IMR-90 (cell line): ENCODE results near the gene CCDC13. TPM values are rescaled to one million over a fixed set of nuclear protein-coding genes. Genes with fewer than 3 reads are reported as not detected.

Experiments used
- ATAC-seq: fragments of 200-7000 bp; cut with Tn5 transposase; 2 replicates; pipeline ENCODE4 v1.9.1; 2020; ENCODE audit warnings: low read depth, mild to moderate bottlenecking, moderate library complexity
- BruUV-seq: library from RNA; stranded (reverse); fragments of 400-500 nt; replicated peaks from 2 replicates; lab custom pipeline; 2021; lab: Mats Ljungman, UMichigan
- CTCF ChIA-PET: fragments of 300-600 bp; formaldehyde crosslinking; extraction: SDS; loops from one replicate; lab custom pipeline; 2021; ENCODE audit warnings: antibody characterized with exemption; lab: Yijun Ruan, JAX
- POLR2A ChIA-PET: fragments of 300-600 bp; sonication (Branson Sonifier 250); formaldehyde crosslinking; loops from one replicate; lab custom pipeline; 2022; ENCODE audit warnings: antibody characterized with exemption; ENCODE audit not compliant: unreplicated experiment; lab: Charles Lee
- DNase-seq: peaks from one replicate; pipeline ENCODE4 v3.0.0; 2013
- H2AFZ ChIP-seq: replicated peaks from 2 replicates; pipeline ENCODE3; 2013; ENCODE audit warnings: low read length, mild to moderate bottlenecking; ENCODE audit not compliant: poor library complexity
- H2AK5ac ChIP-seq: 2 replicates; pipeline ENCODE4 v1.6.1; 2013; ENCODE audit warnings: low read depth, low read length, inconsistent platforms
- H2AK9ac ChIP-seq: replicated peaks from 2 replicates; pipeline ENCODE3; 2013; ENCODE audit warnings: mild to moderate bottlenecking, low read depth, low read length, moderate library complexity; ENCODE audit not compliant: poor library complexity
- H2BK120ac ChIP-seq: 2 replicates; pipeline ENCODE4 v1.6.1; 2013; ENCODE audit warnings: low read depth, low read length, inconsistent platforms
- H2BK15ac ChIP-seq: 3 replicates; pipeline ENCODE4 v1.6.1; 2013; ENCODE audit warnings: low read depth, low read length, inconsistent platforms
- H2BK20ac ChIP-seq: 2 replicates; pipeline ENCODE4 v1.6.1; 2013; ENCODE audit warnings: low read depth, mild to moderate bottlenecking, inconsistent platforms, low read length, moderate library complexity
- H2BK5ac ChIP-seq: 2 replicates; pipeline ENCODE4 v1.6.1; 2013; ENCODE audit warnings: mild to moderate bottlenecking, low read depth, low read length, inconsistent platforms; ENCODE audit not compliant: poor library complexity, severe bottlenecking
- H3K14ac ChIP-seq: replicated peaks from 2 replicates; pipeline ENCODE4 v1.6.1; 2013; ENCODE audit warnings: low read depth, low read length, inconsistent platforms
- H3K18ac ChIP-seq: 2 replicates; pipeline ENCODE4 v1.6.1; 2013; ENCODE audit warnings: low read depth, low read length, control low read depth
- H3K23ac ChIP-seq: 2 replicates; pipeline ENCODE4 v1.6.1; 2013; ENCODE audit warnings: low read depth, low read length, inconsistent platforms
- H3K27ac ChIP-seq: 2 replicates; pipeline ENCODE4 v1.5.1; 2013; ENCODE audit warnings: mild to moderate bottlenecking, control low read depth, low read length; ENCODE audit not compliant: insufficient read depth
- H3K27me3 ChIP-seq: 2 replicates; pipeline ENCODE4 v1.6.1; 2013; ENCODE audit warnings: low read length; ENCODE audit not compliant: control insufficient read depth, insufficient read depth
- H3K36me3 ChIP-seq: 2 replicates; pipeline ENCODE4 v1.6.1; 2013; ENCODE audit warnings: low read length, mixed read lengths; ENCODE audit not compliant: control insufficient read depth, insufficient read depth
- H3K4ac ChIP-seq: 2 replicates; pipeline ENCODE4 v1.6.1; 2013; ENCODE audit warnings: low read depth, low read length, inconsistent platforms
- H3K4me1 ChIP-seq: 2 replicates; pipeline ENCODE4 v1.6.1; 2013; ENCODE audit warnings: low read length, mixed read lengths; ENCODE audit not compliant: control insufficient read depth, insufficient read depth
- H3K4me2 ChIP-seq: 2 replicates; pipeline ENCODE4 v1.6.1; 2013; ENCODE audit warnings: low read depth, mild to moderate bottlenecking, control low read depth, low read length, moderate library complexity
- H3K4me3 ChIP-seq: 2 replicates; pipeline ENCODE4 v1.5.1; 2013; ENCODE audit warnings: low read depth, mild to moderate bottlenecking, control low read depth, low read length, moderate library complexity; ENCODE audit not compliant: insufficient read depth
- H3K56ac ChIP-seq: 2 replicates; pipeline ENCODE4 v1.6.1; 2013; ENCODE audit warnings: low read length, inconsistent platforms; ENCODE audit not compliant: insufficient read depth; ENCODE audit errors: extremely low read depth
- H3K79me1 ChIP-seq, 2 experiments: 2 replicates each; pipeline ENCODE4 v1.6.1; 2013; ENCODE audit warnings: low read length in 2 of 2, inconsistent platforms in 1 of 2, low read depth in 1 of 2
- H3K9ac ChIP-seq: 2 replicates; pipeline ENCODE4 v1.6.1; 2013; ENCODE audit warnings: low read depth, low read length, control low read depth
- H3K9me1 ChIP-seq: 2 replicates; pipeline ENCODE4 v1.6.1; 2013; ENCODE audit warnings: low read length, inconsistent platforms; ENCODE audit not compliant: insufficient read depth
- H3K9me3 ChIP-seq: 2 replicates; pipeline ENCODE4 v1.6.1; 2013; ENCODE audit warnings: low read length; ENCODE audit not compliant: control insufficient read depth, insufficient read depth
- H4K20me1 ChIP-seq: 2 replicates; pipeline ENCODE4 v1.6.1; 2013; ENCODE audit warnings: low read length, inconsistent platforms; ENCODE audit not compliant: insufficient read depth
- H4K5ac ChIP-seq: 2 replicates; pipeline ENCODE4 v1.6.1; 2013; ENCODE audit warnings: mild to moderate bottlenecking, low read depth, low read length, control low read depth
- H4K8ac ChIP-seq, 2 experiments: 2 replicates each; pipeline ENCODE4 v1.6.1; 2013; ENCODE audit warnings: low read depth in 2 of 2, low read length in 2 of 2, control low read depth in 1 of 2, inconsistent platforms in 1 of 2
- H4K91ac ChIP-seq: 2 replicates; pipeline ENCODE4 v1.6.1; 2013; ENCODE audit warnings: low read depth, low read length, inconsistent platforms; ENCODE audit not compliant: insufficient read depth
- MAZ ChIP-seq: IDR thresholded peaks from 2 replicates; pipeline ENCODE4 v1.6.1; 2012; ENCODE audit warnings: low read depth, mild to moderate bottlenecking, low read length, improper control_type of control experiment, moderate library complexity, borderline replicate concordance
- MXI1 ChIP-seq: IDR thresholded peaks from 2 replicates; pipeline ENCODE4 v1.6.1; 2012; ENCODE audit warnings: low read depth, mild to moderate bottlenecking, low read length, moderate library complexity, borderline replicate concordance
- RCOR1 ChIP-seq: IDR thresholded peaks from 2 replicates; pipeline ENCODE4 v1.6.1; 2012; ENCODE audit warnings: mild to moderate bottlenecking, low read length, improper control_type of control experiment; ENCODE audit not compliant: insufficient replicate concordance
- WGBS, 2 experiments: methylation state at CpG; one replicate each; pipeline versions ENCODE4 v1.1.5 to v1.1.7; 2013; ENCODE audit warnings: missing lambda C conversion rate in 2 of 2; ENCODE audit not compliant: insufficient read length in 1 of 2; ENCODE audit errors: extremely low coverage in 2 of 2; 5-methylcytosine and 5-hydroxymethylcytosine counted together
- dilution Hi-C: fragments of 300-500 bp; cut with HindIII; formaldehyde crosslinking; loops from one replicate; pipeline ENCODE4 v1.14.3; 2018; ENCODE audit warnings: low sequenced_read_pairs; ENCODE audit not compliant: unreplicated experiment
- in situ Hi-C: fragments of 300-500 bp; cut with MboI; formaldehyde crosslinking; loops from 3 replicates; pipeline ENCODE4 v1.14.3; 2019; ENCODE audit warnings: low sequenced_read_pairs, inconsistent platforms, mixed read lengths
- intact Hi-C: fragments of 100-400 bp; cut with micrococcal nuclease; formaldehyde crosslinking; loops from 2 replicates; pipeline ENCODE4 v1.10.0; 2022
- polyA plus RNA-seq, 3 experiments: library from polyadenylated mRNA; depleted of rRNA; stranded (reverse); fragments of >200 nt; gene quantifications; 2 replicates each; pipeline ENCODE4 v1.2.3, GENCODE V29; 2012; ENCODE audit warnings: low replicate concordance in 1 of 3
- total RNA-seq: library from RNA; depleted of rRNA; stranded (reverse); fragments of >200 nt; gene quantifications from 2 replicates; pipeline ENCODE4 v1.2.3, GENCODE V29; 2012

CCDC13 gene
- total and polyA plus RNA-seq, 2 of the 4 experiments (the other 2 are of a cell fraction) = 0.18 to 0.19 TPM

GRCh38 chr3:42801048-42801620 is 28.1 kb upstream of the CCDC13 start:
- no peak overlapping the region for H3K14ac ChIP-seq
- H3K9me3 ChIP-seq = no peaks in the 10 kb centered on the region
- TF ChIP-seq MXI1 = no peak
- no peak for TF ChIP-seq RCOR1
- TF ChIP-seq MAZ = no peak
- H4K91ac ChIP-seq = no peak overlapping the region
- no peak overlapping the region for H2AFZ ChIP-seq
- ChIA-PET POLR2A (no interaction called here), CTCF (no interaction called here)
- 0 out of 2 replicates have a peak, but pooled peaks cover 1% of the 10 kb centered on the region for H3K36me3 ChIP-seq
- H2BK120ac ChIP-seq = no peak overlapping the region
- intact Hi-C loops = no loop called here
- H2BK15ac ChIP-seq = no peak overlapping the region
- no peak overlapping the region for H2BK5ac ChIP-seq
- WGBS, 2 experiments = 90% methylated on average over 2 of the region's 3 CpGs; no CpG with 5 or more reads in 1 of the 2 experiments
- no peak overlapping the region for H2AK5ac ChIP-seq
- ATAC-seq = no peak
- peaks cover 18 to 42% of the 10 kb centered on the region in 2 experiments for H3K79me1 ChIP-seq
- peak overlapping the region; percentile 6; the same call in 1 of the 2 replicates for H3K23ac ChIP-seq
- no peak for DNase-seq
- H4K8ac ChIP-seq = no peak overlapping the region
- H3K4me3 ChIP-seq = no peak overlapping the region
- no peak overlapping the region for H2BK20ac ChIP-seq
- no peak overlapping the region for H3K9ac ChIP-seq
- in situ Hi-C loops = no loop called here
- H3K27ac ChIP-seq = no peak overlapping the region
- H3K4me1 ChIP-seq = peaks cover 3% of the 10 kb centered on the region; the same call in 1 of the 2 replicates
- H3K56ac ChIP-seq = no peak overlapping the region
- dilution Hi-C loops = no loop called here
- H3K4ac ChIP-seq = no peak overlapping the region
- 0 out of 2 replicates have a peak, but pooled peaks cover 2% of the 10 kb centered on the region for H3K27me3 ChIP-seq
- no peak overlapping the region for H4K5ac ChIP-seq
- peaks cover 3% of the 10 kb centered on the region for H3K9me1 ChIP-seq
- no TSS peak for BruUV-seq
- H4K20me1 ChIP-seq = peaks cover 22% of the 10 kb centered on the region
- no peak overlapping the region for H3K4me2 ChIP-seq
- no peak overlapping the region for H3K18ac ChIP-seq
- H2AK9ac ChIP-seq = no peak overlapping the region
